ENCODE measurements around the gene DCDC2. TPM values are rescaled to one million over a fixed set of nuclear protein-coding genes. Genes with fewer than 3 reads are reported as not detected.
A peak's percentile ranks its signal among the peaks of the same experiment; 100 is the strongest.

Gene DCDC2
- total RNA-seq, 4 donors from 2014 or later, result 0.09 TPM; not detected in 3

DNA sequence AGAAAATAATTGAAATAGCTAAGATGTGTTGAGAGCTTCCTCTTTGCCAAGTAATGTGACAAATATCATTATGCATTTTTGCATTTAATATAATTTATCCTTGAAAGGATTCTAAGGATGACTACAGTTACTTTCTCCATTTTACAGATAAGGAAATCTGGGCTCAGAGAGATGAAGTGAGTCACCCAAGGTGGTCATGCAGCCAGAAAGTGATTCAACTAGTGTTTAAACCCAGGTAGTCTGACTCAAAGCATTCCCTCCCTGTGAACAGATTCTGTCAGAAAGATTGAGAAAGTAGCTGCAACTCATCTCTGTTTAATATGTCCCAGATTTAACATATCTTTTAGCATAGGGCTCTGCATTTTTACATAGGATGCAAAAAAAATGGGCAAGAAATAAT, 203.7 kb downstream of the DCDC2 start:
- ATAC-seq (ENCODE audit: low FRiP score), result peak; percentile 37
- TF ChIP-seq, protein P1, sequence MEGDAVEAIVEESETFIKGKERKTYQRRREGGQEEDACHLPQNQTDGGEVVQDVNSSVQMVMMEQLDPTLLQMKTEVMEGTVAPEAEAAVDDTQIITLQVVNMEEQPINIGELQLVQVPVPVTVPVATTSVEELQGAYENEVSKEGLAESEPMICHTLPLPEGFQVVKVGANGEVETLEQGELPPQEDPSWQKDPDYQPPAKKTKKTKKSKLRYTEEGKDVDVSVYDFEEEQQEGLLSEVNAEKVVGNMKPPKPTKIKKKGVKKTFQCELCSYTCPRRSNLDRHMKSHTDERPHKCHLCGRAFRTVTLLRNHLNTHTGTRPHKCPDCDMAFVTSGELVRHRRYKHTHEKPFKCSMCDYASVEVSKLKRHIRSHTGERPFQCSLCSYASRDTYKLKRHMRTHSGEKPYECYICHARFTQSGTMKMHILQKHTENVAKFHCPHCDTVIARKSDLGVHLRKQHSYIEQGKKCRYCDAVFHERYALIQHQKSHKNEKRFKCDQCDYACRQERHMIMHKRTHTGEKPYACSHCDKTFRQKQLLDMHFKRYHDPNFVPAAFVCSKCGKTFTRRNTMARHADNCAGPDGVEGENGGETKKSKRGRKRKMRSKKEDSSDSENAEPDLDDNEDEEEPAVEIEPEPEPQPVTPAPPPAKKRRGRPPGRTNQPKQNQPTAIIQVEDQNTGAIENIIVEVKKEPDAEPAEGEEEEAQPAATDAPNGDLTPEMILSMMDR (IDR thresholded peaks at IDR 0.05), result no peak
- DNase-seq (ENCODE audit: low spot score), result no peak

DNA sequence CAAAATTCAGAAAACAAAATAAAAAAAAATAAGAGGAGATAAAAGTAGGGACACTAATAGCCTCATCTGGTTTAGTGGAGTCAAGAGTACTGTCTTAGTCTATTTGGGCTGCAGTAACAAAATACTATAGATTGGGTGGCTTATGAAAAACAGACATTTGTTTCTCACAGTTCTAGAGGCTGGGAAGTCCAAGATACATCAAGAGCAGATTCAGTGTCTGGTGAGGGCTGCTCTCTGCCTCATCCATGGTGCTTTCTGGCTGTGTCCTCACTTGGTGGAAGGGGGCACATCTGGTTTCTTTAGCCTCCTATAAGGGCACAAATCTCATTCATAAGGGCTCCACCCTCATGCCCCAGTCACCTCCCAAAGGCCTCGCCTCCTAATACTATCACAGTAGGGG, 205.8 kb downstream of the DCDC2 start:
- no peak for DNase-seq (ENCODE audit: low spot score)
- TF ChIP-seq, protein P1 (IDR thresholded peaks at IDR 0.05), result no peak
- no peak for ATAC-seq (ENCODE audit: low FRiP score)

DNA sequence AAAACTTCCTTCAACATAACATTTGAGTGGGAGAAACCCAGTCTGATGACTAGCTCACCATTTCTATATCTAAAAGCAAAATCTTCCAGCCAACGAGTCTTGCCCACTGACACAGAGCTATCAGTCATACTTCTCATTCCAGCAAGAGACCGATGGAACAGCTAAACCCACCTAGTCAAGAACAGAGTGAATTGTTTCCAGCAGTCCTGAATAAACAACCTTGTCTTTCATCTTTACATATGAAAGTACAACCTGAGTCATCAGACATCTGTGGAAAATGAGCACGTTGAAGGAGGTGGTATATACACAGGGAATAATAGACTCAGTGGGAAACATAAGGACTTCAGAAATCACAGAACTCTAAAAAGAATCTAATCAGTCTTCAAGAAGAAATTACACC, 208.0 kb downstream of the DCDC2 start:
- DNase-seq (ENCODE audit: low spot score) (no peak), ATAC-seq (ENCODE audit: low FRiP score) (no peak)
- TF ChIP-seq, protein P1 (IDR thresholded peaks at IDR 0.05), result no peak

DNA sequence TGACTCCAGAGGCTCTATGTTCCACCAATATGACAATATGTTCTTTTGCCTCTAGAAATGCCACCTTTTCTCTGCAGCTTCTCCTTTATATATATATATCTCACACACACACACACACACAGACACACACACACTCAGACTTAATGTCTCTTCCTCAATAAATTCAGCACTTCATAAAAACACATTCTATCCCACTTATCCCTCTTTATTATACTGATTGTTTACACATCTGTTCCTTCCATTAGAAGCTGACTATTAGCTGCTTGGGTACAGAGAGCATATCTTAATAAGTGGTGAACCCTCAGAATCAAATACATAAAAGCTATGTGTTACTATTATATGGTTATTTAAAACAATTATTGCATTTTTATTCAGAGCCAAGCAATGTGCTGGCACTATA, 208.6 kb downstream of the DCDC2 start:
- ATAC-seq (ENCODE audit: low FRiP score) (no peak), DNase-seq (ENCODE audit: low spot score) (no peak)
- TF ChIP-seq, protein P1 (IDR thresholded peaks at IDR 0.05), result no peak

DNA sequence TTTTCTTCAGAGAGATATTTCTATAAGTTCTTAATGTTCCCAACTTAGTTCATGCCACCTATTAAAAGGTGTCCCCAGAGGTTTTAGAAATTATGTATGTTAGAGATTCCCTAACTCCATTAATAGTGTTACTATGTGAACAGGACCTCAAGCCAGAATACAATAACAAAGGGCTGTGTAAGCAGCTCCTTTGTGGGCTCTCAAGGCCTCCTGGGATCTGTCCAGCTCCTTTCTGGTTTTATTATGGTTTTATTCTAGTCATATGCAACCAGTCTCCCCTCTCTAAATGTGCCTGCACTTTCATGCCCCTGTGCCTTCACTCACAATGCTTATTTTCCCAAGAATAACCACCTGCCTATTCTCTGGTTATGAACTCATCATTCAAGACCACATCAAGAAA, 209.2 kb downstream of the DCDC2 start:
- ATAC-seq (ENCODE audit: low FRiP score) (no peak), DNase-seq (ENCODE audit: low spot score) (no peak)
- TF ChIP-seq, protein P1 (IDR thresholded peaks at IDR 0.05), result no peak

DNA sequence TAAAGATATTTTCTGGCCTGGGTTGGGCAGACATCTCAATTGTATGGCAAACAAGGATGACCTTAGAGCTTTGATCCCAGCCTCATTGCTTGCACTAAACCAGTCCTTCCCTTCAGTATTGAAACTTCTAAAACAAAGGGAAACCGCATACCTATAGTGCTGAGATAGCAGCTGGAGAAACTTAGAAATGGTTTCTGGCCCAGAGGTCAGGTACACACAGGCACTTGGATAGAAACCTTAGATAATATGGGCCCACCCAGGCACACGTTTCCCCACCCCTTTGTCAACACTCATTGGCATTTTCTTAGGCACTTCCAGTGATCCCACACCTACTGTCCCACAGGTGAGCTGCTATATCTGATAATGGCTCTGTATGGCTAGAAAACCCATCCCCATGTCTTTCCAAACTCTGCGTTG, 209.7 kb downstream of the DCDC2 start:
- ATAC-seq (ENCODE audit: low FRiP score) (no peak), DNase-seq (ENCODE audit: low spot score) (no peak)
- TF ChIP-seq, protein P1 (IDR thresholded peaks at IDR 0.05), result no peak

DNA sequence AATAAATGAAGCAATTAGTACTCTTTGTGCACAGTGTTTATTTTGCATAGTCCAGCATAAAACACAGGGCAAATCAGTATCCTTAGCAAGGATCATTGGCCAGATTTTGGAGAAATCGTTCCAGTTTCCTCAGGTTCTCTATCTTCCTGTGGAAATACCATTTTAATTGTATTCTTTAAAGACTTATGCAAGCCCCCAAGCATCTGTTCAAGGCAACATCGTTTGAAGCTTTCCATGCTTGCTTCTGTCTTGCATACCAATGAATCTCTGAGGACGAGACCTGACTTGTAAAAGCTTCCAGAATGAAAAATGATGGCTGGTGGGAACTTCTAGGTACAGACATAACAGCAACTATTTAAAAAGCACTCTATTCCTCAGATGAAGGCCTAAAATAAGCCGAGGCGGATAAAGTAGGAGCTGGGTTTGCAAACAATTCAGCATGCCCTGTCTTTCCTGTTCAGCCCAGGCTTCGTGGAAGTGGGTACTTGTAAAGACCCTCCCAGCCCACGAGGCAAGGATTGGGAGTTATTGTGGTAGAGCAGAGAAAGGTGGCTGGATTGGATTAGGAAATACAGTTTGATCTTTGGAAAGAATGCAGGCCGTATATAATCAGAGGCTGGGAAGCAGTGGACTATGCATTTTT, 210.2 kb downstream of the DCDC2 start:
- ATAC-seq (ENCODE audit: low FRiP score) (no peak), DNase-seq (ENCODE audit: low spot score) (no peak)
- TF ChIP-seq, protein P1 (IDR thresholded peaks at IDR 0.05), result no peak
